Body of pancreas (tissue), 4 donors: ENCODE data around the gene TAPT1. TPM values are rescaled to one million over a fixed set of nuclear protein-coding genes. Genes with fewer than 3 reads are reported as not detected.
A peak's percentile ranks its signal among the peaks of the same experiment; 100 is the strongest.
"Not testable (repeated sequence)": the region's sequence is repeated elsewhere in the genome, so short reads cannot be mapped to it uniquely, and the experiment has no call there.

ENCODE experiments used
- ATAC-seq: fragments of 150-250 bp; one replicate; pipeline ENCODE4 v1.9.1; 2016
- DNase-seq, 4 donors: peaks; one replicate each; pipeline ENCODE4 v3.0.0-alpha.2; 2019
- H3K27ac ChIP-seq, 4 donors: fragments of 200-600 bp; sonication (generic); 1 replicate in 3 of 4; 2 replicates in 1 of 4; pipeline versions ENCODE4 v1.5.1 to v1.6.1; 2016 to 2019; ENCODE audit warnings: mild to moderate bottlenecking in 1 of 4, mixed read lengths in 1 of 4, moderate library complexity in 1 of 4
- H3K27me3 ChIP-seq, 2 donors: fragments of 200-600 bp; sonication (generic); one replicate each; pipeline ENCODE4 v1.6.0; 2016; ENCODE audit warnings: mild to moderate bottlenecking in 1 of 2
- H3K36me3 ChIP-seq, 2 donors: fragments of 200-600 bp; sonication (generic); replicated peaks in 1 of 2; 2 replicates each; pipeline ENCODE4 v1.5.1; 2016; ENCODE audit warnings: low read depth in 2 of 2; ENCODE audit not compliant: insufficient read depth in 1 of 2
- H3K4me1 ChIP-seq: fragments of 200-600 bp; sonication (generic); one replicate; pipeline ENCODE4 v1.6.0; 2016
- H3K4me3 ChIP-seq, 2 donors: fragments of 200-600 bp; sonication (generic); 1 replicate in 1 of 2; 2 replicates in 1 of 2; pipeline ENCODE4 v1.5.1; 2016 to 2019
- H3K9me3 ChIP-seq, 3 donors: fragments of 200-600 bp; sonication (generic); 1 replicate in 2 of 3; 2 replicates in 1 of 3; pipeline ENCODE4 v1.5.1; 2016
- CTCF ChIP-seq, 7 experiments: fragments of 450-650 bp in 4 of 7; fragments of 200-600 bp in 3 of 7; sonication (generic) in 3 of 7; IDR thresholded peaks; one replicate each; pipeline ENCODE4 v1.5.1; 2016 to 2019; ENCODE audit warnings: antibody characterized with exemption in 7 of 7
- POLR2A ChIP-seq, 3 donors: fragments of 450-650 bp; IDR thresholded peaks; one replicate each; pipeline ENCODE4 v1.6.1; 2016; ENCODE audit warnings: antibody characterized with exemption in 3 of 3, mild to moderate bottlenecking in 2 of 3
- WGBS, 2 donors: methylation state at CpG; one replicate each; pipeline ENCODE4 v1.1.5; 2017; 5-methylcytosine and 5-hydroxymethylcytosine counted together
- intact Hi-C: fragments of 100-400 bp; cut with DNase I; formaldehyde crosslinking; loops from one replicate; pipeline ENCODE4 v1.15.1; 2023
- total RNA-seq, 2 donors: library from RNA; depleted of rRNA; stranded (reverse); fragments of >200 nt; gene quantifications; one replicate each; pipeline ENCODE4 v1.1.0, GENCODE V29; 2016

The TAPT1 gene
- 10 to 100 TPM; 26.4 to 30.9 TPM for total RNA-seq

GRCh38 chr4:16225863-16226815, at the start of gene TAPT1:
TSS of gene TAPT1 (minus strand) at chr4:16226471. CDS start at chr4:16226457, 14 bp downstream.
- no peaks in the 10 kb centered on the region for H3K9me3 ChIP-seq
- H3K27ac ChIP-seq = peak within 1 kb of the TSS; percentile 93 to 97 (median 94)
- H3K27me3 ChIP-seq = no peaks in the 10 kb centered on the region
- intact Hi-C loops = no loop called here
- ATAC-seq (peak; percentile 90), DNase-seq (peak; percentile 81 to 86 (median 84))
- peaks cover 37% of the 10 kb centered on the region for H3K4me1 ChIP-seq
- no peaks in the 10 kb centered on the region for H3K36me3 ChIP-seq
- 0% methylated on average over 19 to 89 of the region's 143 CpGs for WGBS, 2 donors
- TF ChIP-seq POLR2A (IDR thresholded peaks at IDR 0.05) = no peak
- no peak for TF ChIP-seq CTCF (IDR thresholded peaks at IDR 0.05)
- H3K4me3 ChIP-seq = peak within 1 kb of the TSS; percentile 79 to 92

GRCh38 chr4:16271411-16271810, 45.1 kb upstream of the TAPT1 start:
- intact Hi-C loops = no loop called here
- 28 to 36% methylated on average over 4 of the region's 4 CpGs for WGBS, 2 donors
- ATAC-seq = no peak

GRCh38 chr4:16270454-16271328, 44.4 kb upstream of the TAPT1 start:
- ATAC-seq = no peak
- no peak for DNase-seq
- Histone ChIP-seq H3K27me3 (no peaks in the 10 kb centered on the region), H3K4me1 (no peaks in the 10 kb centered on the region), H3K9me3 (no peaks in the 10 kb centered on the region), H3K36me3 (no peaks in the 10 kb centered on the region), H3K4me3 (no peak overlapping the region), H3K27ac (no peak overlapping the region)
- WGBS, 2 donors = 62 to 74% methylated on average over 6 of the region's 6 CpGs
- intact Hi-C loops = no loop called here
- TF ChIP-seq CTCF (IDR thresholded peaks at IDR 0.05) = peak in 1 of 7 experiments; percentile 2
- TF ChIP-seq POLR2A (IDR thresholded peaks at IDR 0.05) = no peak

More at GRCh38 chr4:16271411-16271810, 45.1 kb upstream of the TAPT1 start:
- Histone ChIP-seq H3K27me3 (no peaks in the 10 kb centered on the region), H3K27ac (no peak overlapping the region), H3K9me3 (peaks cover 0 to 1% (median 0%) of the 10 kb centered on the region in 3 donors), H3K36me3 (no peaks in the 10 kb centered on the region), H3K4me1 (no peaks in the 10 kb centered on the region), H3K4me3 (no peak overlapping the region)
- TF ChIP-seq CTCF (IDR thresholded peaks at IDR 0.05) (no peak), POLR2A (IDR thresholded peaks at IDR 0.05) (no peak)
- DNase-seq = no peak

- not testable (repeated sequence) for ATAC-seq, H3K36me3 ChIP-seq, H3K27ac ChIP-seq, H3K27me3 ChIP-seq, H3K4me1 ChIP-seq, H3K9me3 ChIP-seq, H3K4me3 ChIP-seq
- intact Hi-C loops = loop anchor here (5.0 to 10.0 kb wide), 2 partner anchors 248 to 385 kb away; no protein-coding TSS in a partner anchor
- WGBS, 2 donors = 71 to 74% methylated on average over 4 of the region's 4 CpGs
- DNase-seq = peak in 1 of 4 donors; percentile 23
Measured at GRCh38 chr4:16269742-16270453, 43.6 kb upstream of the TAPT1 start.
